K562 (cell line): ENCODE measurements around the gene COG3.

Experiments used
- BRF1 ChIP-seq: IDR thresholded peaks from 3 replicates; pipeline ENCODE4 v1.6.1; 2011; ENCODE audit warnings: borderline replicate concordance, mild to moderate bottlenecking; ENCODE audit not compliant: insufficient read length; ENCODE audit errors: extremely low read depth
- CBFB ChIP-seq: sonication (generic); formaldehyde crosslinking; IDR thresholded peaks from 2 replicates; pipeline ENCODE4 v1.4.0; 2020; ENCODE audit warnings: mild to moderate bottlenecking, missing genetic modification reagents
- JUND ChIP-seq, 2 experiments: IDR thresholded peaks; 2 replicates in 1 of 2; 3 replicates in 1 of 2; pipeline ENCODE4 v1.6.1; 2011; ENCODE audit warnings: borderline replicate concordance in 2 of 2, low read depth in 2 of 2, low read length in 2 of 2, improper control_type of control experiment in 1 of 2, missing biosample characterization in 1 of 2, missing genetic modification characterization in 1 of 2, missing genetic modification reagents in 1 of 2
- MTA2 ChIP-seq: fragments of 450-650 bp; IDR thresholded peaks from 2 replicates; pipeline ENCODE4 v1.6.1; 2016; ENCODE audit warnings: low read depth
- NR3C1 ChIP-seq: sonication (generic); formaldehyde crosslinking; IDR thresholded peaks from 2 replicates; pipeline ENCODE4 v1.8.1; 2022; ENCODE audit warnings: missing genetic modification reagents
- TAF1 ChIP-seq: IDR thresholded peaks from 2 replicates; pipeline ENCODE4 v1.6.1; 2011; ENCODE audit warnings: mild to moderate bottlenecking, low read length, moderate library complexity; ENCODE audit not compliant: insufficient read depth, control insufficient read depth, severe bottlenecking; ENCODE audit errors: extremely low read depth
- ZFX ChIP-seq: sonication (generic); formaldehyde crosslinking; IDR thresholded peaks from 2 replicates; pipeline ENCODE4 v1.8.0; 2022; ENCODE audit warnings: mild to moderate bottlenecking, missing genetic modification reagents, moderate library complexity
- ZNF232 ChIP-seq: sonication (generic); formaldehyde crosslinking; IDR thresholded peaks from 2 replicates; pipeline ENCODE4 v1.8.0; 2022; ENCODE audit warnings: mild to moderate bottlenecking, missing genetic modification reagents
- TF ChIP-seq, protein P1 (sequence below), 3 experiments: IDR thresholded peaks in 2 of 3; conservative IDR thresholded peaks in 1 of 3; 2 replicates each; pipeline ENCODE4 v1.5.1; 2011 to 2012; ENCODE audit warnings: low read length in 3 of 3, mild to moderate bottlenecking in 3 of 3, control low read depth in 2 of 3, improper control_type of control experiment in 1 of 3, inconsistent platforms in 1 of 3, low read depth in 1 of 3, mixed read lengths in 1 of 3, moderate library complexity in 1 of 3; ENCODE audit not compliant: insufficient read depth in 2 of 3

DNA sequence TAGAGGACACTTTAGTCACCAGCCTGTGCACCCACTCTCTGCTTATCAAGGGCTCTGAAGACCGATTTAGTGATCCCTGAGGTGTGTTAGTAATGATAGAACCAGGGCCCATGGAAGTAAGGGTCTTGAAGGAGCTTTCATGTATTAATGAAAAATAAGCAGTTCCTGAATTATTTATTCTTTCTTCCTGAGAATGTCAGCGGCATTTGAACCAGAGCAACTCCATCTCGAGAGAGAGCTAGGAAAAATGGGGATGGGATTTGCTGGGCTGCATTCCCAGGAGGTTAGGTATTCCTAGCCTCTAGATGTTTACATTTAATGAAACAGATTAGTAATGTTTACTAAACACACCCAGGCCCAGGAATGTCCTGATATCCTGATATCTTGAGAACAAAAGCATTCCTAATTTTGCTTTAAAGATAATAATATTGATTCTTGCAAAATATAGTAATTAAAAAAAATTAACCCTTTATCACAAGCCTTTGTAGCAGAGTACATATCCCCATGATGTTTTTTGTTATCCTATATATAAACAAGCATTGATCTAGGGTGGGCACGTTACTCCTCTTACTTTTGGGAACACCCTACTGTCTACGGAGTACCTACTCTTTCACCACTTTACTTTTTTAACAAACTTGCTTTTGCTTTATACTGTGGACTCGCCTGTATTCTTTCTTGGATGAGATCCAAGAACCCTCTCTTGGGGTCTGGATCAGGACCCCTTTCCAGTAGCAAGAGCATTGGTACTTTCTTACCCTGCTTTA, 63.1 kb downstream of the COG3 start:
- no peak for TF ChIP-seq ZNF232 (CRISPR knock-in tag)
- TF ChIP-seq NR3C1 (CRISPR knock-in tag), result no peak
- TF ChIP-seq, protein P1, sequence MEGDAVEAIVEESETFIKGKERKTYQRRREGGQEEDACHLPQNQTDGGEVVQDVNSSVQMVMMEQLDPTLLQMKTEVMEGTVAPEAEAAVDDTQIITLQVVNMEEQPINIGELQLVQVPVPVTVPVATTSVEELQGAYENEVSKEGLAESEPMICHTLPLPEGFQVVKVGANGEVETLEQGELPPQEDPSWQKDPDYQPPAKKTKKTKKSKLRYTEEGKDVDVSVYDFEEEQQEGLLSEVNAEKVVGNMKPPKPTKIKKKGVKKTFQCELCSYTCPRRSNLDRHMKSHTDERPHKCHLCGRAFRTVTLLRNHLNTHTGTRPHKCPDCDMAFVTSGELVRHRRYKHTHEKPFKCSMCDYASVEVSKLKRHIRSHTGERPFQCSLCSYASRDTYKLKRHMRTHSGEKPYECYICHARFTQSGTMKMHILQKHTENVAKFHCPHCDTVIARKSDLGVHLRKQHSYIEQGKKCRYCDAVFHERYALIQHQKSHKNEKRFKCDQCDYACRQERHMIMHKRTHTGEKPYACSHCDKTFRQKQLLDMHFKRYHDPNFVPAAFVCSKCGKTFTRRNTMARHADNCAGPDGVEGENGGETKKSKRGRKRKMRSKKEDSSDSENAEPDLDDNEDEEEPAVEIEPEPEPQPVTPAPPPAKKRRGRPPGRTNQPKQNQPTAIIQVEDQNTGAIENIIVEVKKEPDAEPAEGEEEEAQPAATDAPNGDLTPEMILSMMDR (IDR thresholded peaks at IDR 0.05 in 2 of 3, conservative IDR thresholded peaks at IDR 0.05 in 1 of 3; ENCODE audit: insufficient read depth in 2 of 3, low read depth in 1 of 3, low read length in 3 of 3), result no peak
- TF ChIP-seq TAF1, result no peak
- TF ChIP-seq BRF1, result no peak
- no peak for TF ChIP-seq JUND (IDR thresholded peaks at IDR 0.05; ENCODE audit: borderline replicate concordance, low read depth, low read length)
- no peak for TF ChIP-seq JUND (tag; IDR thresholded peaks at IDR 0.05; ENCODE audit: borderline replicate concordance, low read depth, low read length)
- TF ChIP-seq CBFB (CRISPR knock-in tag), result no peak
- no peak for TF ChIP-seq MTA2
- no peak for TF ChIP-seq ZFX (CRISPR knock-in tag)
